Sigmoid colon (tissue), 4 donors: ENCODE measurements around the gene SMC6.

Experiments used
- CTCF ChIP-seq, 4 experiments: fragments of 450-650 bp in 3 of 4; fragments of 200-600 bp in 1 of 4; IDR thresholded peaks; one replicate each; pipeline ENCODE4 v1.5.1; 2016 to 2019; ENCODE audit warnings: antibody characterized with exemption in 4 of 4, mild to moderate bottlenecking in 3 of 4, moderate library complexity in 2 of 4
- POLR2A ChIP-seq, 2 donors: fragments of 450-650 bp; IDR thresholded peaks; one replicate each; pipeline ENCODE4 v1.6.1; 2016; ENCODE audit warnings: antibody characterized with exemption in 2 of 2, mild to moderate bottlenecking in 2 of 2, moderate library complexity in 2 of 2
- POLR2AphosphoS5 ChIP-seq, 4 donors: sonication (generic); formaldehyde crosslinking; IDR thresholded peaks; one replicate each; pipeline ENCODE4 v1.6.1; 2017; ENCODE audit warnings: antibody characterized with exemption in 4 of 4

GRCh38 chr2:17759805-17760204 lies 6.2 kb upstream of the SMC6 start:
- TF ChIP-seq POLR2A (IDR thresholded peaks at IDR 0.05) (no peak), POLR2AphosphoS5 (IDR thresholded peaks at IDR 0.05) (no peak), CTCF (IDR thresholded peaks at IDR 0.05) (no peak)
